Esophagus muscularis mucosa (tissue), 4 donors: ENCODE results near the gene GRM4. TPM values are rescaled to one million over a fixed set of nuclear protein-coding genes. Genes with fewer than 3 reads are reported as not detected.

Experiments used
- DNase-seq: peaks from one replicate; pipeline ENCODE4 v3.0.0-alpha.2; 2017; ENCODE audit errors: extremely low spot score
- H3K27ac ChIP-seq, 4 donors: fragments of 200-600 bp; sonication (generic); replicated peaks in 1 of 4; 1 replicate in 3 of 4; 2 replicates in 1 of 4; pipeline ENCODE4 v1.5.1; 2016 to 2019; ENCODE audit warnings: mild to moderate bottlenecking in 1 of 4
- H3K27me3 ChIP-seq, 4 donors: fragments of 200-600 bp; sonication (generic); one replicate each; pipeline versions ENCODE4 v1.5.1 to v1.6.0; 2016 to 2019
- H3K36me3 ChIP-seq, 4 donors: fragments of 200-600 bp; sonication (generic); one replicate each; pipeline ENCODE4 v1.5.1; 2016 to 2019
- H3K4me1 ChIP-seq, 4 donors: fragments of 200-600 bp; sonication (generic); one replicate each; pipeline ENCODE4 v1.5.1; 2016 to 2019
- H3K4me3 ChIP-seq, 4 donors: fragments of 200-600 bp; sonication (generic); 1 replicate in 2 of 4; 2 replicates in 2 of 4; pipeline ENCODE4 v1.5.1; 2016 to 2019; ENCODE audit warnings: mild to moderate bottlenecking in 4 of 4, moderate library complexity in 1 of 4
- H3K9me3 ChIP-seq, 4 donors: fragments of 200-600 bp; sonication (generic); 1 replicate in 3 of 4; 2 replicates in 1 of 4; pipeline ENCODE4 v1.5.1; 2016 to 2019
- EP300 ChIP-seq: sonication (generic); formaldehyde crosslinking; IDR thresholded peaks from one replicate; pipeline ENCODE4 v1.6.1; 2017; ENCODE audit warnings: antibody characterized with exemption
- POLR2A ChIP-seq: fragments of 450-650 bp; IDR thresholded peaks from one replicate; pipeline ENCODE4 v1.6.1; 2017; ENCODE audit warnings: antibody characterized with exemption, moderate library complexity, mild to moderate bottlenecking, low read depth
- POLR2AphosphoS5 ChIP-seq, 2 donors: sonication (generic); formaldehyde crosslinking; IDR thresholded peaks; one replicate each; pipeline ENCODE4 v1.6.1; 2017; ENCODE audit warnings: antibody characterized with exemption in 2 of 2
- WGBS: methylation state at CpG from one replicate; pipeline ENCODE4 v1.1.5; 2018; 5-methylcytosine and 5-hydroxymethylcytosine counted together
- intact Hi-C: fragments of 100-400 bp; cut with DNase I; formaldehyde crosslinking; loops from one replicate; pipeline ENCODE4 v1.15.1; 2023
- total RNA-seq, 4 donors: library from RNA; depleted of rRNA; stranded (reverse); fragments of >200 nt; gene quantifications; one replicate each; pipeline versions ENCODE4 v1.1.0 to v1.2.1, GENCODE V29; 2016
- TF ChIP-seq, protein P1 (sequence below), 3 experiments: fragments of 200-600 bp in 2 of 3; fragments of 450-650 bp in 1 of 3; sonication (generic) in 2 of 3; IDR thresholded peaks; one replicate each; pipeline ENCODE4 v1.5.1; 2017 to 2019; ENCODE audit warnings: antibody characterized with exemption in 3 of 3, mild to moderate bottlenecking in 2 of 3, moderate library complexity in 1 of 3

Gene GRM4
- total RNA-seq, 4 donors from 2014 or later = not detected

DNA sequence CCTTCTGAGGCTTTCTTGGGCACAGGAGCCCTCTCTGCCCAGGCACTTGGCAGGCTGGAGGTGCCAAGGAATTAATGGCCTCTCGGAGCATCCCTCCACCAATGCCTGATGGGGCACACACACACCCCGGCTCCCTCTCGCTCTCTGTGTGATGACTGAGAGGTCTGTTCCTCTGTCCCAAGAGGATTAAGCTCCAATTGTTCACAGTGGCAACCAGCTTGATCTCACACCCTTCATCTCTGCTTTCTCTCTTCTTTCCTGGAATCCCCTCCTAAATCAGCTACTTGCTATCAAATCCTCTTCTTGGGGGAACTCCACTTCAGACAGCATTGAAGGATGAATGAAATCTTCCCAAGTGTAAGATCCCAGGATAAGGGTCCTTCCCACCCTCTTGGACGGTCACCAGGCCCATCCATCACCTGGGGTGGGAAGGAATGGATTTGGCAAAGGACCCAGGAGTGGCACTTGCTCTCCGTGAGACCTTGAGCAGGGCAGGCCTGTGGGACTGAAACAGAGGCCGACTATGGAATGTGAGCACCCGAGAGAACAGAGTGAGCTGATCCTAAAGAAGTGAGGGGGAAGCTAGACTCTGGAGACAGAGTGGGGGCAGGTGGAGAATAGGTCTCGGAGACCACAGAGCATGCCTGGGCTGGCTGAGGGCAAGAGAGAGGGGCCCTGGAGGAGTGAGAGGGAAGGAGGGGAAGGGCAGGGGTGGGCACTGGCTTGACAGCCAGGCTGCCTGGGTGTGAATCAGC, 93.6 kb downstream of the GRM4 start:
- no peaks in the 10 kb centered on the region for H3K36me3 ChIP-seq
- no peak overlapping the region for H3K4me3 ChIP-seq
- 73% methylated on average over 8 of the region's 8 CpGs for WGBS
- no peak overlapping the region for H3K27ac ChIP-seq
- intact Hi-C loops = loop anchor here (10.0 kb wide), 1 partner anchor 93 kb away; the partner anchor contains the start of gene GRM4
- peaks cover 0 to 78% (median 0%) of the 10 kb centered on the region in 4 donors for H3K27me3 ChIP-seq
- TF ChIP-seq POLR2A (no peak), POLR2AphosphoS5 (IDR thresholded peaks at IDR 0.05) (no peak), EP300 (no peak)
- TF ChIP-seq, protein P1, sequence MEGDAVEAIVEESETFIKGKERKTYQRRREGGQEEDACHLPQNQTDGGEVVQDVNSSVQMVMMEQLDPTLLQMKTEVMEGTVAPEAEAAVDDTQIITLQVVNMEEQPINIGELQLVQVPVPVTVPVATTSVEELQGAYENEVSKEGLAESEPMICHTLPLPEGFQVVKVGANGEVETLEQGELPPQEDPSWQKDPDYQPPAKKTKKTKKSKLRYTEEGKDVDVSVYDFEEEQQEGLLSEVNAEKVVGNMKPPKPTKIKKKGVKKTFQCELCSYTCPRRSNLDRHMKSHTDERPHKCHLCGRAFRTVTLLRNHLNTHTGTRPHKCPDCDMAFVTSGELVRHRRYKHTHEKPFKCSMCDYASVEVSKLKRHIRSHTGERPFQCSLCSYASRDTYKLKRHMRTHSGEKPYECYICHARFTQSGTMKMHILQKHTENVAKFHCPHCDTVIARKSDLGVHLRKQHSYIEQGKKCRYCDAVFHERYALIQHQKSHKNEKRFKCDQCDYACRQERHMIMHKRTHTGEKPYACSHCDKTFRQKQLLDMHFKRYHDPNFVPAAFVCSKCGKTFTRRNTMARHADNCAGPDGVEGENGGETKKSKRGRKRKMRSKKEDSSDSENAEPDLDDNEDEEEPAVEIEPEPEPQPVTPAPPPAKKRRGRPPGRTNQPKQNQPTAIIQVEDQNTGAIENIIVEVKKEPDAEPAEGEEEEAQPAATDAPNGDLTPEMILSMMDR (IDR thresholded peaks at IDR 0.05) = no peak
- DNase-seq = no peak
- no peaks in the 10 kb centered on the region for H3K9me3 ChIP-seq
- peaks cover 0 to 11% (median 4%) of the 10 kb centered on the region in 4 donors for H3K4me1 ChIP-seq

DNA sequence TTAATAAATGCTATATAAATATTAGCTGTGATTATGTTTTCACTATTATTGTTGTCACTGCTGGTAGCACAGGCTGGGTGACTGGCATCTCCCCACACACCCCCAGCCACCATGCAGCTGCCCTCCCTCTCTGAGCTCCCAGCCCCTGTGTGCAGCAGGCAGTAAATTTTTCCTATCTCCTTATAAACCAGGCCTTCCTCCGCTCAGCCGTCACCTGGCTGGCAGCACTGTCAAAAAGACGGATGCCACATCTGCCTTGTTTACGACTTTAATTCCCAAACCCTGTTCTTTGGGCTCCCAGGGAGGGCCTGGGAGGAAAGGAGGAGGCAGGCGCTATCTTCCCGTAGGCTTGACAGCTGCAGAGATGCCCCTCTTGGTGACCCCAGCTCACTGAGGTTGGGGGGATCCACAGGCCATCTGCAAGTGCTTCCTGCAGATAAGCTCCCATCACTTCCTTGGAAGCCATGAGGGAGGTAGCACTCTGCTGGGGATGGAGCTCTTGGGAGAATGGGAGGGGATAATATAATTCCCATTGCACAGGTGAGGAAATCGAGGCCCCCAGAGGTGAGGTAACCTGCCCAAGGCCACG, 94.5 kb downstream of the GRM4 start:
- Histone ChIP-seq H3K4me3 (no peak overlapping the region), H3K27me3 (peaks cover 0 to 80% (median 0%) of the 10 kb centered on the region in 4 donors), H3K9me3 (no peaks in the 10 kb centered on the region), H3K36me3 (no peaks in the 10 kb centered on the region), H3K27ac (no peak overlapping the region), H3K4me1 (peaks cover 0 to 5% (median 2%) of the 10 kb centered on the region in 4 donors)
- no peak for DNase-seq
- intact Hi-C loops = loop anchor here (10.0 kb wide), 1 partner anchor 93 kb away; the partner anchor contains the start of gene GRM4
- WGBS = 57% methylated on average over 8 of the region's 8 CpGs
- TF ChIP-seq POLR2AphosphoS5 (IDR thresholded peaks at IDR 0.05) = no peak
- no peak for TF ChIP-seq POLR2A
- no peak for TF ChIP-seq EP300
- TF ChIP-seq, protein P1 (IDR thresholded peaks at IDR 0.05) = no peak

DNA sequence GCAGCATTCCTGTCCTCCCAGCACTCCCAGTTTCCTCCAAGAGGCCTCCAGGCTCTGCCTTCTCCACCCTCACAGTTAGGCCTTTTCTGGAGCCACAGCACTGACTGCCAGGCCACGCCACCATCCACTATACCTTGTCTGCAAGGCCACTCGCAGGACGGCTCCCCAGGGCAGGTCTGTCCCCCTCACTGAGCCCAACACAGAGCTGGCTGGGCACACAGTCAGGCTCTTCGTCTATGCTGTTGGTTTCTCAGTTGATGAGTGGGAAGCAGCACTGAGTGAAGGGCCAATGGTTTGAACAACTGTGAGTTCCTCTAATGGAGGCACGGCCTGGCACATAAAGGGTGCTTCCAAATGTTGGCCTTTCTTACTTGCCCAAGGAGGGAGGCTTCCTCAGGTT, 95.2 kb downstream of the GRM4 start:
- no peaks in the 10 kb centered on the region for H3K4me1 ChIP-seq
- no peaks in the 10 kb centered on the region for H3K9me3 ChIP-seq
- H3K27ac ChIP-seq = no peak overlapping the region
- 91% methylated on average over 5 of the region's 5 CpGs for WGBS
- peaks cover 0 to 74% (median 0%) of the 10 kb centered on the region in 4 donors for H3K27me3 ChIP-seq
- no peaks in the 10 kb centered on the region for H3K36me3 ChIP-seq
- no peak for DNase-seq
- TF ChIP-seq, protein P1 (IDR thresholded peaks at IDR 0.05) = no peak
- no peak for TF ChIP-seq POLR2AphosphoS5 (IDR thresholded peaks at IDR 0.05)
- no peak for TF ChIP-seq POLR2A
- TF ChIP-seq EP300 = no peak
- no peak overlapping the region for H3K4me3 ChIP-seq
- intact Hi-C loops = loop anchor here (10.0 kb wide), 1 partner anchor 94 kb away; the partner anchor contains the start of gene GRM4

DNA sequence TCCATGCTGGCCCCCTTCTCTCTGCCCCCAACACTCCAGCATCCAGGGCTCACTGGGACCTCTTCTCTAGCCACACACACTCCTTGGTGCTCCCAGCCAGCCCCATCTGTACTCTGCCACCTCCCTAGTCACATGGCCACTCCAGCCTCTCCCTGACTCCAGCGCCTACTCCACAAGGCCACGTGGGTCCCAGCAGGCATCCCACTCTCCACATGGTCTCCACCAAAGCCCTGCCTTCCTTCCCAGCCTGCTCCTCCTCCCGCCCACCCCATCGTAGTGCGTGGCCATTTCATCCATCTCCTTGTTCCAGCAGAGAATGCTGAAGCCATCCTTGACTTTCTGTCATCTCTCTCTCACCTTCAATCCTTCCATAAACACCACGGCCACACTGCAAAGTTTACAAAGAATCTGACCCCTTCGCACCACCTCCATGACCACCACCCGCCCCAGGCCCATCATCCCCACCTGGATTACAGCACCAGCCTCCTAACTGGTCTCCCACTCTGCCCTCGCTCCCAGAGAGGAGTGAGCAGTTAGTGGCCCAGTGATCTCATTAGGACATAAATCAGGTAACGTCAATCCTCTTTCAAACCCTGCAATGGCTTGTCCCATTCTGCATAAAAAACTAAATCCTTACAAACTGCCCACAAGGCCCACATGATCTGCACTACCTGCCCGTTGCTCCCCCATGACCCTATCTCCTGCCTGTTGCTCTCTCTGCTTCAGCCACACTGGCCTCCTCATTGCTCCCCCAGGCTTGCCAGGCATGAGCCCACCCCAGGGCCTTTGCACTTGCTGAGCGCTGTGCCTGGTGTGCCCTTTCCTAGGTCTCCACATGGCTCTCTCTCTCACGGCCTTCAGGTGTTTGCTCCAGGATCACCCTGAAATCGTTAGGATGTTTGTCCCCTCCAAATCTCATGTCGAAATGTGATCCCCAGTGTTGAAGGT, 96.2 kb downstream of the GRM4 start:
- TF ChIP-seq POLR2A (no peak), EP300 (no peak), POLR2AphosphoS5 (IDR thresholded peaks at IDR 0.05) (no peak)
- TF ChIP-seq, protein P1 (IDR thresholded peaks at IDR 0.05) = no peak
- H3K27ac ChIP-seq = no peak overlapping the region
- no peaks in the 10 kb centered on the region for H3K36me3 ChIP-seq
- 68% methylated on average over 15 of the region's 15 CpGs for WGBS
- H3K9me3 ChIP-seq = no peaks in the 10 kb centered on the region
- H3K27me3 ChIP-seq = peaks cover 0 to 70% (median 0%) of the 10 kb centered on the region in 4 donors
- no peak for DNase-seq
- intact Hi-C loops = loop anchor here (10.0 kb wide), 1 partner anchor 95 kb away; the partner anchor contains the start of gene GRM4
- H3K4me1 ChIP-seq = no peaks in the 10 kb centered on the region
- no peak overlapping the region for H3K4me3 ChIP-seq
